ENCODE measurements around the gene GABARAP. TPM values are rescaled to one million over a fixed set of nuclear protein-coding genes. Genes with fewer than 3 reads are reported as not detected.

Gene GABARAP
- total RNA-seq, 3 donors from 2014 or later = 424 to 499 (median 484) TPM

- DNase-seq (peak; percentile 83 to 89 (median 85)), ATAC-seq (peak; percentile 50)
- intact Hi-C loops (cut with DNase I, micrococcal nuclease) = no loop called here
- no peak for TF ChIP-seq CTCF (IDR thresholded peaks at IDR 0.05)
- H3K9me3 ChIP-seq = no peaks in the 10 kb centered on the region
- H3K36me3 ChIP-seq (ENCODE audit: low read depth) = no peaks in the 10 kb centered on the region
- H3K4me1 ChIP-seq (ENCODE audit: low read depth) = peaks cover 23% of the 10 kb centered on the region
- H3K4me3 ChIP-seq = no peak overlapping the region
These were observed 16.7 kb upstream of the GABARAP start for GRCh38 chr17:7258731-7259554.

GRCh38 chr17:7256766-7257456, 14.7 kb upstream of the GABARAP start:
- Histone ChIP-seq H3K9me3 (no peaks in the 10 kb centered on the region), H3K4me1 (ENCODE audit: low read depth) (peaks cover 30% of the 10 kb centered on the region), H3K36me3 (ENCODE audit: low read depth) (no peaks in the 10 kb centered on the region), H3K4me3 (no peak overlapping the region)
- intact Hi-C loops (cut with DNase I, micrococcal nuclease) = no loop called here
- no peak for ATAC-seq
- DNase-seq = no peak
- no peak for TF ChIP-seq CTCF (IDR thresholded peaks at IDR 0.05)

GRCh38 chr17:7254511-7254910, 12.3 kb upstream of the GABARAP start:
- H3K36me3 ChIP-seq (ENCODE audit: low read depth) = no peaks in the 10 kb centered on the region
- H3K4me1 ChIP-seq (ENCODE audit: low read depth) = peaks cover 37% of the 10 kb centered on the region
- no peak for ATAC-seq
- TF ChIP-seq CTCF (IDR thresholded peaks at IDR 0.05) = no peak
- intact Hi-C loops (cut with DNase I, micrococcal nuclease) = no loop called here
- no peak overlapping the region for H3K4me3 ChIP-seq
- no peaks in the 10 kb centered on the region for H3K9me3 ChIP-seq
- DNase-seq = no peak

GRCh38 chr17:7253082-7253481, 10.8 kb upstream of the GABARAP start:
- no peak for TF ChIP-seq CTCF (IDR thresholded peaks at IDR 0.05)
- ATAC-seq = no peak

GRCh38 chr17:7252176-7253043, 10.2 kb upstream of the GABARAP start, which contains the start of gene ELP5:
TSS of gene ELP5 (plus strand) at chr17:7252215. CDS start at chr17:7252551, 336 bp downstream.
- peaks cover 27% of the 10 kb centered on the region for H3K4me1 ChIP-seq (ENCODE audit: low read depth)
- H3K9me3 ChIP-seq = no peaks in the 10 kb centered on the region
- intact Hi-C loops (cut with DNase I, micrococcal nuclease) = no loop called here
- no peaks in the 10 kb centered on the region for H3K36me3 ChIP-seq (ENCODE audit: low read depth)
- ATAC-seq = peak; percentile 78
- H3K4me3 ChIP-seq = peak within 1 kb of the TSS; percentile 85
- peak; percentile 45 for TF ChIP-seq CTCF (IDR thresholded peaks at IDR 0.05)
- peak; percentile 96 to 97 (median 96) for DNase-seq

More at GRCh38 chr17:7253082-7253481, 10.8 kb upstream of the GABARAP start:
- Histone ChIP-seq H3K4me3 (no peak overlapping the region), H3K36me3 (ENCODE audit: low read depth) (no peaks in the 10 kb centered on the region), H3K9me3 (no peaks in the 10 kb centered on the region), H3K4me1 (ENCODE audit: low read depth) (peaks cover 33% of the 10 kb centered on the region)
- DNase-seq = no peak
- intact Hi-C loops (cut with DNase I, micrococcal nuclease) = no loop called here
